ENCODE results near the gene TRAF3. TPM values are rescaled to one million over a fixed set of nuclear protein-coding genes. Genes with fewer than 3 reads are reported as not detected.

The TRAF3 gene
- total RNA-seq, 1 experiment from 2014 or later = 11.2 TPM

DNA sequence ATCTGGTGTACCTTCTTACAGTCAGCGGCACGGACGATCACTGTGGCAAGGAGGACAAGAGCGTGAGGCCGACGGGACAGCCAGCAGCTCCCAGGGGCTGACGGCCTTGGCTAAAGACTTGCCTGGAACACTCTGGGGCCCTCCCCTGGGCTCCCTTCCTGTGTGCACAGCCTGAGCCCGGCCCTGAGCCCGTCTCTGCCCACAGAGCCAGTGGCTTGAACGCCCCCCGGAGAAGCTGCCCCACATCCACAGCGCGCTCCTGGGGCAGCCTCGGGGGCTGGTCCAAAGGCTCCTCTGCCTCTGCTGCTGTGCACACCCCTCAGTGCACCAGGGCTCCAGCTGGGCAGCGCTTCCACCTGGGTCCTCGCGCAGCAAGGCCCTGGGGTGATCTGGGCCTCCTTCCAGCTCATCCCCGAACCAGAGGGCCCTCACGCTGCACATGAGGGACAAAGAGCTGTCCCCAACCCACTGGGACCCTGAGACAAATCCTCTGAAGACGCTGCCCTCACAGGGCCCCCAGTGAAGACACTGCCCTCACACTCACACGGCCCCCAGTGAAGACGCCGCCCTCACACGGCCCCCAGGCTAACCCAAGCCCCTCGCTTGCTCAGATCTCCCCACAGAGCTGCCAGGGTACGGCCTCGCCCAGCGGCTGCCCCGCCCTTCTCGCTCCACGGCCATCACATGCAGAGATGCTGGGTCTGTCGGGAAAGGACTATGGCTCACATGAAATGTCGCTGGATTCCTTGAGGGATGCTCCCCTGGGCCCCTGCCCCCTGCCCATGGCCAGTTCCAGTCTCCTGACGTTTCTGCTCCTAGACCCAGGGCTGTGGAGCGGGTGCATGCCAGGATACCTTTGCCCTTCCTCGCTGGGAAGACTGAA is 167.4 kb downstream of the TRAF3 start:
- Mint-ChIP-seq H3K4me1 (no peaks in the 10 kb centered on the region), H3K9me3 (no peaks in the 10 kb centered on the region), H3K27me3 (ENCODE audit: low read depth) (no peaks in the 10 kb centered on the region), H3K27ac (no peak overlapping the region), H3K4me3 (no peak overlapping the region), H3K36me3 (peaks cover 55% of the 10 kb centered on the region)
- ChIA-PET POLR2A (no interaction called here), CTCF (no interaction called here)
- TF ChIP-seq, protein P1, sequence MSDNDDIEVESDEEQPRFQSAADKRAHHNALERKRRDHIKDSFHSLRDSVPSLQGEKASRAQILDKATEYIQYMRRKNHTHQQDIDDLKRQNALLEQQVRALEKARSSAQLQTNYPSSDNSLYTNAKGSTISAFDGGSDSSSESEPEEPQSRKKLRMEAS (CRISPR knock-in tag; IDR thresholded peaks at IDR 0.05) = no peak
- TF ChIP-seq MLX (CRISPR knock-in tag; IDR thresholded peaks at IDR 0.05) (no peak), ZNF396 (CRISPR knock-in tag; IDR thresholded peaks at IDR 0.05; ENCODE audit: borderline replicate concordance) (no peak), TCF7 (CRISPR knock-in tag; IDR thresholded peaks at IDR 0.05; ENCODE audit: low read depth) (no peak)
- TF ChIP-seq, protein P2, sequence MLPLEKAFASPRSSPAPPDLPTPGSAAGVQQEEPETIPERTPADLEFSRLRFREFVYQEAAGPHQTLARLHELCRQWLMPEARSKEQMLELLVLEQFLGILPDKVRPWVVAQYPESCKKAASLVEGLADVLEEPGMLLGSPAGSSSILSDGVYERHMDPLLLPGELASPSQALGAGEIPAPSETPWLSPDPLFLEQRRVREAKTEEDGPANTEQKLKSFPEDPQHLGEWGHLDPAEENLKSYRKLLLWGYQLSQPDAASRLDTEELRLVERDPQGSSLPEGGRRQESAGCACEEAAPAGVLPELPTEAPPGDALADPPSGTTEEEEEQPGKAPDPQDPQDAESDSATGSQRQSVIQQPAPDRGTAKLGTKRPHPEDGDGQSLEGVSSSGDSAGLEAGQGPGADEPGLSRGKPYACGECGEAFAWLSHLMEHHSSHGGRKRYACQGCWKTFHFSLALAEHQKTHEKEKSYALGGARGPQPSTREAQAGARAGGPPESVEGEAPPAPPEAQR (CRISPR knock-in tag; IDR thresholded peaks at IDR 0.05) = no peak
- ATAC-seq (no peak), DNase-seq (ENCODE audit: low spot score) (no peak)

- Mint-ChIP-seq H3K4me1 (no peaks in the 10 kb centered on the region), H3K4me3 (no peak overlapping the region), H3K27ac (no peak overlapping the region; the same call in 1 of the 2 replicates), H3K9me3 (no peaks in the 10 kb centered on the region), H3K27me3 (ENCODE audit: low read depth) (no peaks in the 10 kb centered on the region), H3K36me3 (peaks cover 55% of the 10 kb centered on the region)
- ChIA-PET CTCF (no interaction called here), POLR2A (no interaction called here)
- ATAC-seq (no peak), DNase-seq (ENCODE audit: low spot score) (no peak)
- TF ChIP-seq, protein P3, sequence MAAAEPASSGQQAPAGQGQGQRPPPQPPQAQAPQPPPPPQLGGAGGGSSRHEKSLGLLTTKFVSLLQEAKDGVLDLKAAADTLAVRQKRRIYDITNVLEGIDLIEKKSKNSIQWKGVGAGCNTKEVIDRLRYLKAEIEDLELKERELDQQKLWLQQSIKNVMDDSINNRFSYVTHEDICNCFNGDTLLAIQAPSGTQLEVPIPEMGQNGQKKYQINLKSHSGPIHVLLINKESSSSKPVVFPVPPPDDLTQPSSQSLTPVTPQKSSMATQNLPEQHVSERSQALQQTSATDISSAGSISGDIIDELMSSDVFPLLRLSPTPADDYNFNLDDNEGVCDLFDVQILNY (CRISPR knock-in tag; IDR thresholded peaks at IDR 0.05) = no peak
- TF ChIP-seq, protein P4, sequence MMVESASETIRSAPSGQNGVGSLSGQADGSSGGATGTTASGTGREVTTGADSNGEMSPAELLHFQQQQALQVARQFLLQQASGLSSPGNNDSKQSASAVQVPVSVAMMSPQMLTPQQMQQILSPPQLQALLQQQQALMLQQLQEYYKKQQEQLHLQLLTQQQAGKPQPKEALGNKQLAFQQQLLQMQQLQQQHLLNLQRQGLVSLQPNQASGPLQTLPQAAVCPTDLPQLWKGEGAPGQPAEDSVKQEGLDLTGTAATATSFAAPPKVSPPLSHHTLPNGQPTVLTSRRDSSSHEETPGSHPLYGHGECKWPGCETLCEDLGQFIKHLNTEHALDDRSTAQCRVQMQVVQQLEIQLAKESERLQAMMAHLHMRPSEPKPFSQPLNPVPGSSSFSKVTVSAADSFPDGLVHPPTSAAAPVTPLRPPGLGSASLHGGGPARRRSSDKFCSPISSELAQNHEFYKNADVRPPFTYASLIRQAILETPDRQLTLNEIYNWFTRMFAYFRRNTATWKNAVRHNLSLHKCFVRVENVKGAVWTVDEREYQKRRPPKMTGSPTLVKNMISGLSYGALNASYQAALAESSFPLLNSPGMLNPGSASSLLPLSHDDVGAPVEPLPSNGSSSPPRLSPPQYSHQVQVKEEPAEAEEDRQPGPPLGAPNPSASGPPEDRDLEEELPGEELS (CRISPR knock-in tag; IDR thresholded peaks at IDR 0.05) = no peak
- TF ChIP-seq NFYB (CRISPR knock-in tag; conservative IDR thresholded peaks at IDR 0.05; ENCODE audit: low read depth) = no peak
- no peak for TF ChIP-seq OVOL2 (CRISPR knock-in tag; IDR thresholded peaks at IDR 0.05; ENCODE audit: borderline replicate concordance)
- no peak for TF ChIP-seq FOXP1 (CRISPR knock-in tag; IDR thresholded peaks at IDR 0.05; ENCODE audit: borderline replicate concordance)
- TF ChIP-seq TCF7 (CRISPR knock-in tag; IDR thresholded peaks at IDR 0.05; ENCODE audit: low read depth) = no peak
- no peak for TF ChIP-seq ELF4 (CRISPR knock-in tag; IDR thresholded peaks at IDR 0.05; ENCODE audit: low read depth)
- no peak for TF ChIP-seq KAT7 (CRISPR knock-in tag; IDR thresholded peaks at IDR 0.05; ENCODE audit: borderline replicate concordance)
- TF ChIP-seq, protein P5, sequence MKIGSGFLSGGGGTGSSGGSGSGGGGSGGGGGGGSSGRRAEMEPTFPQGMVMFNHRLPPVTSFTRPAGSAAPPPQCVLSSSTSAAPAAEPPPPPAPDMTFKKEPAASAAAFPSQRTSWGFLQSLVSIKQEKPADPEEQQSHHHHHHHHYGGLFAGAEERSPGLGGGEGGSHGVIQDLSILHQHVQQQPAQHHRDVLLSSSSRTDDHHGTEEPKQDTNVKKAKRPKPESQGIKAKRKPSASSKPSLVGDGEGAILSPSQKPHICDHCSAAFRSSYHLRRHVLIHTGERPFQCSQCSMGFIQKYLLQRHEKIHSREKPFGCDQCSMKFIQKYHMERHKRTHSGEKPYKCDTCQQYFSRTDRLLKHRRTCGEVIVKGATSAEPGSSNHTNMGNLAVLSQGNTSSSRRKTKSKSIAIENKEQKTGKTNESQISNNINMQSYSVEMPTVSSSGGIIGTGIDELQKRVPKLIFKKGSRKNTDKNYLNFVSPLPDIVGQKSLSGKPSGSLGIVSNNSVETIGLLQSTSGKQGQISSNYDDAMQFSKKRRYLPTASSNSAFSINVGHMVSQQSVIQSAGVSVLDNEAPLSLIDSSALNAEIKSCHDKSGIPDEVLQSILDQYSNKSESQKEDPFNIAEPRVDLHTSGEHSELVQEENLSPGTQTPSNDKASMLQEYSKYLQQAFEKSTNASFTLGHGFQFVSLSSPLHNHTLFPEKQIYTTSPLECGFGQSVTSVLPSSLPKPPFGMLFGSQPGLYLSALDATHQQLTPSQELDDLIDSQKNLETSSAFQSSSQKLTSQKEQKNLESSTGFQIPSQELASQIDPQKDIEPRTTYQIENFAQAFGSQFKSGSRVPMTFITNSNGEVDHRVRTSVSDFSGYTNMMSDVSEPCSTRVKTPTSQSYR (CRISPR knock-in tag; IDR thresholded peaks at IDR 0.05) = no peak
- TF ChIP-seq SOX15 (CRISPR knock-in tag; IDR thresholded peaks at IDR 0.05) = no peak
- no peak for TF ChIP-seq EMX1 (CRISPR knock-in tag; IDR thresholded peaks at IDR 0.05)
- TF ChIP-seq ZNF512 (CRISPR knock-in tag; IDR thresholded peaks at IDR 0.05; ENCODE audit: borderline replicate concordance) = no peak
- no peak for TF ChIP-seq PRDM15 (CRISPR knock-in tag; IDR thresholded peaks at IDR 0.05)
- no peak for TF ChIP-seq JUN (CRISPR knock-in tag; IDR thresholded peaks at IDR 0.05)
Observed at GRCh38 chr14:102945346-102946130, 168.3 kb downstream of the TRAF3 start.

Data from WTC11 (cell line).